Raji (cell line): ENCODE data around the gene ADRA2B.

Experiments used
- POLR2A ChIP-seq: IDR thresholded peaks from 2 replicates; pipeline ENCODE4 v1.6.1; 2011; ENCODE audit warnings: low read depth, low read length, control low read depth; ENCODE audit not compliant: insufficient read depth

Gene ADRA2B

GRCh38 chr2:96144481-96145035 is 28.2 kb upstream of the ADRA2B start:
- TF ChIP-seq POLR2A, result no peak

GRCh38 chr2:96143848-96144480 is 27.6 kb upstream of the ADRA2B start:
- TF ChIP-seq POLR2A, result no peak

- TF ChIP-seq POLR2A, result no peak
Measured at GRCh38 chr2:96143231-96143847, 27.0 kb upstream of the ADRA2B start.

- TF ChIP-seq POLR2A, result no peak; the same call in none of the 2 replicates
Measured at GRCh38 chr2:96142217-96143113, 26.1 kb upstream of the ADRA2B start.

- TF ChIP-seq POLR2A, result no peak
Measured at GRCh38 chr2:96140941-96141623, 24.7 kb upstream of the ADRA2B start.

- TF ChIP-seq POLR2A, result no peak
Measured at GRCh38 chr2:96139181-96139758, 22.9 kb upstream of the ADRA2B start.

GRCh38 chr2:96138179-96139145 is 22.1 kb upstream of the ADRA2B start, which contains the start of gene ASTL:
ASTL (minus strand) TSS chr2:96138502; CDS start chr2:96138436, 66 bp downstream.
- TF ChIP-seq POLR2A, result no peak; the same call in 1 of the 2 replicates

GRCh38 chr2:96137321-96138178 is 21.2 kb upstream of the ADRA2B start:
- TF ChIP-seq POLR2A, result no peak

- TF ChIP-seq POLR2A, result no peak
Measured at GRCh38 chr2:96136129-96136720, 19.9 kb upstream of the ADRA2B start.

- no peak for TF ChIP-seq POLR2A
Measured at GRCh38 chr2:96135621-96136020, 19.2 kb upstream of the ADRA2B start.

- TF ChIP-seq POLR2A, result no peak
Measured at GRCh38 chr2:96135171-96135570, 18.8 kb upstream of the ADRA2B start.

GRCh38 chr2:96134421-96134820 is 18.1 kb upstream of the ADRA2B start:
- no peak for TF ChIP-seq POLR2A
